Activated T-cell treated with anti-CD3 and anti-CD28 coated beads for 48 hours (primary cell): ENCODE results near the gene TTC21A.
"Not testable (repeated sequence)": the region's sequence is repeated elsewhere in the genome, so short reads cannot be mapped to it uniquely, and the experiment has no call there.

Source experiments
- DNase-seq: peaks from one replicate; pipeline ENCODE4 v3.0.0-alpha.2; 2020; ENCODE audit warnings: low read depth

The TTC21A gene

GRCh38 chr3:39154280-39155021, 47.0 kb downstream of the TTC21A start:
- DNase-seq = no peak

DNA sequence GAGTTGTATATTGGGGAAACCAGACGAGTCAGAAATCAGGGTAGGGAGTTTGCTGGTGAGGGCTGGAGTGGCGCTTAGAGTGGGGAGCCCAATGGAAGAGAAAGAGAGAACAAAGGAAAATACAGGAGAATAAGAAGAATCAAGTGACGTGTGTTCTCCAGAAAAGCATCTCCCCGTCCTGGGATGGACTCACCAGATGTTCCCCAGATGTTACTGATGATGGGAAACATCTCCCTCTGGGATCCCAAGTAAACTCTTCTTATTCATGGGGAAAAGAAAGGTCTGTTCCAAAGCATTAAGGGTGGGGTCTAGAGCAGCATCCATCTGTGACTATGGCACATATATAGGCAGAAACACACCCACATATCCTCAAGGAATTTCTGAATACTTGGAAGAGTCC, 48.9 kb downstream of the TTC21A start:
- DNase-seq = no peak

DNA sequence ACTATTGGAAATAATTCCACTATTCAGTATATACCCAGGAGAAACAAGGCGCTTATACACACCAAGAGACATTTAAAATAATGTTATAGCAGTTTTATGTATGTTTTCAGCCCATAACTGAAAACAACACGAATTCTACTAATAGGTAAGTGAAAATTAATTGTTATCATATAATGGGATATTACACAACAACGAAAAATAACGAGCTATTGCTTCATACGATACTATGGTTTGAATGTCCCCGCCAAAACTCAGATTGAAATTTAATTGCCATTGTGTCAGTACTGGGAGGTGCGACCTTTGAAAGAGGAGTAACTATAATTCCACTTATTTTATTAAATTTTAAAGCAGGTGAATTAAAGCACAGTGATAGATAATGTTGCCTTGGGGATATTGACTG, 49.9 kb downstream of the TTC21A start:
- DNase-seq = no peak

DNA sequence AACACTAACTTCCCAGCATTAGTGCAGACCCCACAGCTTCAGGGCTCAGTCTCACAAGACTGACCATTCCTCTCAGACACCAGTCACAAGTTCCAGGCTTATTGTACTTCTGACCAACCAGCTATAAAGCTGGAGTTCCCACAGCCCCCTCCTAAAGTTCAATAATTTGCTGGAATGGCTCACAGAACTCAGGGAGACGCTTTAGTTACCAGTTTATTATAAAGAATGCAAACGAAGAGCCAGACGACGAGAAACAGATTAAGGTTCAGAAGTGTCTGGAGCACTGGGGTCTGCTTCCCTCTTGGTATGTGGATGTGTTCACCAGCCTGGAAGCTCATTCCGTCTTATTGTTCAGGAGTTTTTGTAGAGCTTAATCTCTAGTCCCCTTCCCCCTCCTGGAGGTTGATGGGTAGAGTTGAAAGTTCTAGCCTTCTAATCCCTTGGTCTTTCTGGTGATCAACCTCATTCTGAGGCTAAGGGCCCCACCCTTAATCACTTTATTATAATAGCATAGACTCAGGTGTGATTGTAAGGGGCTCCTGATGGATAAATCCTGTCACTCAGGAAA, 50.8 kb downstream of the TTC21A start:
- no peak for DNase-seq

GRCh38 chr3:39164414-39164813, 56.9 kb downstream of the TTC21A start:
- no peak for DNase-seq

DNA sequence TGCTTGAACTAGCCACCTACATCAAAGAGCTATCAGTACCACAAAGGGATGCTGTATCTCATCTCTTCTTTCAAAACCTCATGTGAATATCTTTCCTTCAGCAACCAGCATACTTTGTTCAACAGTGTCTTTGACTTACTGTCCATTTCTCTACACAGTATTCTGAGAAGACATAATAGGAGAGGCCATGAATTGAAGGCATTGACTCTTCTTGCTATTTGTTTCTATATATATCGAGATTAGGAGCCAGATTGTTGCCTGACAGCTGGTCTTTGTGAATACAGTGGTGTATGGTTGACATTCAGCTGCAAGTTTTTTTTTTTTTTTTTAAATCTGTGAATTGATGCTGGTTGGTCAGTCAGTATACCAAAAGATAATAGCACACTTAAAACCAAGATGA, 58.0 kb downstream of the TTC21A start:
- DNase-seq = no peak

DNA sequence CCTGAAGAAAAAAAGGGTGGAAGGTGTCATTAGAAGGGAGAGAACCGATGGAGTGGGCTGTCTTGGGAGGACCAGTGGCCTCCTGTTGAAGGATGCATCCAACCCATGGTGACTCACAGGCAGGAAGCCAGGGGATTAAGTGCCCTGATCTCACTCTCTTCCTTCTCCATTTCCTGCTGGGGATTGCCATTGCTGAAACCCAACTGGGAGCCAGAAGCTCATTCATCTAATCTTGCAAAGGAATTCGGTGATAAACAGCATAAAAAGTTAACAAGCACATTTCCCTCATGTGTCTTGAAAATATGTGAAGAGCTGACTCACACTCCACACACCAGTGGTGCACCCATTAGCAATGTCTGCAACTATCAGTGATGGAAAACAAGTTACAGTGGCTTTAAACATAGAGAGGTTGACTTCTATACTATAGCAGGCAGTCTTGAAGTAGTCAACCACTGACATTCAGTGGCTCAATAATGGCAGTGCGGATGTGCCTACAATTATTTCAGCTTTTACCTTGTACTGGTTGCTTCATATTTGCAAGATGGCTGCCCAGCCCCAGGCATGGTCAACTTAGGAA, 58.7 kb downstream of the TTC21A start:
- no peak for DNase-seq

- DNase-seq = no peak
Observed at GRCh38 chr3:39166932-39167532, 59.6 kb downstream of the TTC21A start.

- DNase-seq = no peak
Observed at GRCh38 chr3:39168156-39168780, 60.8 kb downstream of the TTC21A start.

DNA sequence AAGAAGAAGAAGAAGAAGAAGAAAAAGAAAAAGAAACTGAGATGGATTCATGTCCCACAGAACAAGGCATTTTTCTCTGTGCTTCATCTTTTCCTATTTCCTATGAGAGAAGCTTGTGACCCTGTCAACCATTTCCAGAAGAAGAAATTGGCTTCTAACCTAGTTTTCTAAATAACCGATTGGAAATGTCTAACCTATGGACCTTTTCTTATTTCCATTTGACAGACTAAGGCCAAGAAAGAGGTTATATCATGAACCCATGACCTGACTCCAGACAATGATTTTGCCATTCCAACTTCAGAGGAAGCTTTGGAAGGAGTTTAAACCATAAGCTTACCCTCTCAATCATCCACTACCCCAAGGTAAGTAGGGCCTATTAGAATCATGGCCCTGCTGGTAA, 62.2 kb downstream of the TTC21A start:
- no peak for DNase-seq

GRCh38 chr3:39170461-39170860, 63.0 kb downstream of the TTC21A start:
- no peak for DNase-seq

DNA sequence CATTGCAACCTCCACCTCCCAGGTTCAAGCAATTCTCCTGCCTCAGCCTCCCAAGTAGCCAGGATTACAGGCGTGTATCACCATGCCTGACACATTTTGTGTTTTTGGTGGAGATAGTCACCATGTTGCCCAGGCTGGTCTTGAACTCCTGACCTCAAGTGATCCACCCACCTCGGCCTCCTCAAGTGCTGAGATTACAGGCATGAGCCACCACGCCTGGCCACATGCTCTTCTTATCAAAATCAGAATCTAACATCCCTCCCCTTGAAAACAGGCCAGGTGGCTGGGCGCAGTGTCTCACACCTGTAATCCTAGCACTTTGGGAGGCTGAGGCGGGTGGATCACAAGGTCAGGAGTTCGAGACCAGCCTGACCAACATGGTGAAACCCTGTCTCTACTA, 63.4 kb downstream of the TTC21A start:
- DNase-seq = not testable (repeated sequence)

DNA sequence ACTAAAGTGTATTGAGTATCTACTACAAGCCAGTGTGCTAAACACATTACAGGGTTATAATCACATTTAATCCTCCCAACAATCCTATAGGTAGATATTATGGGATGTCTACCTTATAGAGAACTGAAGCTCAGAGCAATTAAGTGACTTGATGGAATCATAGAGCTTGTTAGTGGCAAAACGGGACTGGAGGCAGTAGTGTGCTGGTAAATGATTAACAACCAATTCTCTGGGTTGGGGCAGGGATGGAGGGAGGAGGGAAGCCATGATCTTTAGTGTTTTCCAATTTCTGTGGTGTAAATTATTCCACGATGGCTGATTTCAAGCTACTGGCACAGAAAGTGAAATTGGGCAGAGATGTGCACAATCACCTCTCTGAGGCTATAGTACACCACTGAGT, 64.4 kb downstream of the TTC21A start:
- DNase-seq = no peak

DNA sequence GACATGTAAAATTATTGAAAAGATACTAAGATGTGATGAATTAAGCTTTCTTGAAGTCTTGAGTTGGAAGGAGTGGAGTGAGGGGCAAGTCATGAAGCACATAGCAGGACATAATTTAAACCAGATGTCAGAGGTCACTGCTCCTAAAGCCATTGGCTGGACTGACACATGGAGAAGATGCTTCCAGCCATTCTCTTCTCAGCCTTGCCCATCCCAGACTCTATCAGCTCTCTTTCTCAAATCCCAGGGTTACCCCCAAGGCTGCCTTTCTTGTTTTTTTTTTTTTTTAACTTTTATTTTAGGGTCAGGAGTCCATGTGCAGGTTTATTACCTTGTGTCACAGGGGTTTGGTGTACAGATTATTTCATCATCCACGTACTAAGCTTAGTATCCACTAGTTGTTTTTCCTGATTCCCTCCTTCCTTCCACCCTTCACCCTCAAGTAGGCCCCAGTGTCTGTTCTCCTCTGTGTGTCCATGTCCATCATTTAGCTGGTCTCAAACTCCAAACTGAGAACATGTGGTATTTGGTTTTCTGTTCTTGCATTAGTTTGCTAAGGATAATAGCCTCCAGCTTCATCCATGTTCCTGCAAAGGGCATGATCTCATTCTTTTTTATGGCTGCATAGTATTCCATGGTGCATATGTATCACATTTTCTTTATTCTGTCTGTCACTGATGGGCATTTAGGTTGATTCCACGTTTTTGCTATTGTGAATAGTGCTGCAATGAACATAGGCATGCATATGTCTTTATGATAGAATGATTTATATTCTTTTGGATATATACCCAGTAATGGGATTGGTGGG, 66.0 kb downstream of the TTC21A start:
- no peak for DNase-seq

DNA sequence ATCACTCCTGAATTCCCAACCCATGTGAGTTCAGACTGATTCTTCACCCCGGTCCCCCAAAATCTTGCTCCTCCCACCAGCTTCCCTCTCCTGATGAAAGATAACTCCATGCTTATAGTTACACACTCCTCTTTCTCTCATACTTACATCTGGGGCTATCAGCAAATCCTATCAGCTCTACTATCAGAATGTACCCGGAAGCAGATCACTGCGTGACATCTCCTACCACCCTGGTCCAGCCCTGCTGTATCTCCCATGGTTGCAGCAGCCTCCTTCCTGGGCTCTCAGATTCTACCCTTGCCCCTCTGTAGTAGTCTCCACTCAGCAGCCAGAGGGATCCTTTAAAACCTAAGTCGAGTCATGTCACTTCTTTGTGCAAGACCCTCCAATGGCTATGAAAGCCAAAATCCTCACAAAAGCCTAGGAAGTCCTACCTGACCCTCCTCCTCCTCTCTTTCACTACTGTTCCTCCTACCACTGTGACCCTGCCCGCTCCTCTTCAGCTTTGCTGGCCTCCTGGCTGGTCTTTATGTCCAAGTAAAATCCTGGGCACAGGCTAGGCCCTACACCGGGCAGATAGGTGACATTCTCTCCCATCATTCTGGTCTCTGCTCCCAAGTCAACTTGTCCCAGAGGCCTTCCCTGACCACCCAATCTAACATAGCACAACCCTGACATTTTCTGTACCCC, 68.7 kb downstream of the TTC21A start:
- no peak for DNase-seq

GRCh38 chr3:39177708-39178332, 70.3 kb downstream of the TTC21A start:
- peak; percentile 63 for DNase-seq

- no peak for DNase-seq
Observed at GRCh38 chr3:39178553-39178952, 71.1 kb downstream of the TTC21A start.

GRCh38 chr3:39180183-39180545, 72.7 kb downstream of the TTC21A start:
- peak; percentile 25 for DNase-seq

DNA sequence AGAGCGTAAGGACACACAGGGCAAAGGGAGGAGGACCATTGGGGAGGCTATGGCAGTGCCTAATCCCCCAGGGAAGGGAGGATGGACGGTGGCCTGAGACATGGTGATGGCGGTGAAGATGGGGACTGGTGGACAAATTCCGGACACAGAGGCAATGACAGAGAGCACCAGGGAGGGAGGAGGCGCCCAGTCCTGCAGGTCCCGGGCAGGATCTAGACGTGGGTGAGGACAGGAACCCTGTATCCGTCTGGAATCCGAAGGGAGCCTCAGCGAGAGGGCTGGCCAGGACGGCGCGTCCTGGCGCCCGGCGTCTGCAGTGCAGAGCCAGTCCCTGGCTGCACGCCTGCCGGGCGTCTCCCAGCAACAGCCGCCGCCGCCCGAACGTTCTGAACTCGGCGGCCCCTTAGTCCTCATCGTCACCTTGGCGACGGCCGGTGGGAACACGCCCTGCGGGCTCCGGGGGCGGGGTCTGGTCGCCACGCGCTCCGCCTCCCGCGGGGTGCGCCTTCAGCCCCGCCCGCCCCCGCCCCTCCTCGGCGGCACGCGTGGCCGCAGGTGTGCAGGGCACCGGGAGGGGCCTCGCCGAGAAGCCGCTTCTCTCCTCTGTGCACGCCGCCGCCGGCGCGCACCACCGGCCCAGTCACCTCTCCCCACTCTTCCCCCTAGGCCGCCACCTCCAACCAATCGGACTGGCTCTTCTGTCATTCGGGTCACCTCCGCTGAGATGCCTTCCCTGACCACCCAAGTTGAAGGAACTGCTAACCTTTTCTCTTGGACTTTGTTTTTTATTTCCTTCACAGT, 73.3 kb downstream of the TTC21A start:
- DNase-seq = peak; percentile 86
